CD4-positive, alpha-beta T cell (primary cell): Measurements from ENCODE around the gene BAZ1B. TPM values are rescaled to one million over a fixed set of nuclear protein-coding genes. Genes with fewer than 3 reads are reported as not detected.

Experiments
- ATAC-seq: fragments of 200-7000 bp; cut with Tn5 transposase; one replicate; pipeline ENCODE4 v1.10.0; 2022; ENCODE audit warnings: mild to moderate bottlenecking; ENCODE audit not compliant: poor library complexity
- CTCF ChIA-PET: fragments of 350-600 bp; sonication (Branson Sonifier 250); formaldehyde crosslinking; loops from one replicate; lab custom pipeline; 2021; ENCODE audit warnings: antibody characterized with exemption, inconsistent platforms; lab: Charles Lee
- POLR2A ChIA-PET: fragments of 350-600 bp; sonication (Branson Sonifier 250); formaldehyde crosslinking; loops from one replicate; lab custom pipeline; 2021; ENCODE audit warnings: antibody characterized with exemption, inconsistent platforms; lab: Charles Lee
- DNase-seq, 14 experiments: peaks; one replicate each; pipeline ENCODE4 v3.0.0-alpha.2; 2013 to 2020; ENCODE audit warnings: mixed read lengths in 2 of 14
- H3K27ac ChIP-seq, 2 donors: one replicate each; pipeline versions ENCODE4 v1.5.1 to v1.7.0; 2013; ENCODE audit warnings: low read length in 2 of 2, low read depth in 1 of 2, mild to moderate bottlenecking in 1 of 2
- H3K27me3 ChIP-seq, 2 experiments: 1 replicate in 1 of 2; 2 replicates in 1 of 2; pipeline versions ENCODE4 v1.6.1 to v1.7.0; 2013; ENCODE audit warnings: low read length in 2 of 2, control low read depth in 1 of 2, mild to moderate bottlenecking in 1 of 2, moderate library complexity in 1 of 2; ENCODE audit not compliant: insufficient read depth in 2 of 2, control insufficient read depth in 1 of 2
- H3K36me3 ChIP-seq: one replicate; pipeline ENCODE4 v1.6.1; 2013; ENCODE audit warnings: low read length, control low read depth; ENCODE audit not compliant: insufficient read depth
- H3K4me1 ChIP-seq: one replicate; pipeline ENCODE4 v1.6.1; 2013; ENCODE audit warnings: low read length, control low read depth; ENCODE audit not compliant: insufficient read depth
- H3K4me3 ChIP-seq: one replicate; pipeline ENCODE4 v1.5.1; 2013; ENCODE audit warnings: mild to moderate bottlenecking, low read length, moderate library complexity
- H3K9me3 ChIP-seq, 2 experiments: 1 replicate in 1 of 2; 2 replicates in 1 of 2; pipeline versions ENCODE4 v1.6.1 to v1.7.0; 2013; ENCODE audit warnings: low read length in 2 of 2, mild to moderate bottlenecking in 2 of 2, control low read depth in 1 of 2, moderate library complexity in 1 of 2; ENCODE audit not compliant: control insufficient read depth in 1 of 2, insufficient read depth in 1 of 2
- H3K27ac Mint-ChIP-seq: one replicate; pipeline ENCODE4 v1.8.0; 2020; ENCODE audit warnings: mixed read lengths
- H3K27me3 Mint-ChIP-seq: one replicate; pipeline ENCODE4 v1.8.0; 2021; ENCODE audit warnings: mixed read lengths
- H3K36me3 Mint-ChIP-seq: one replicate; pipeline ENCODE4 v1.8.0; 2021; ENCODE audit warnings: low read depth, mixed read lengths
- H3K4me1 Mint-ChIP-seq: one replicate; pipeline ENCODE4 v1.8.0; 2021; ENCODE audit warnings: low read depth, mixed read lengths
- H3K4me3 Mint-ChIP-seq: one replicate; pipeline ENCODE4 v1.8.0; 2020; ENCODE audit warnings: mild to moderate bottlenecking, mixed read lengths
- H3K9me3 Mint-ChIP-seq: one replicate; pipeline ENCODE4 v1.8.0; 2020; ENCODE audit warnings: mixed read lengths
- intact Hi-C, 2 experiments: fragments of 100-400 bp; cut with DNase I in 1 of 2; cut with micrococcal nuclease in 1 of 2; formaldehyde crosslinking; loops; one replicate each; pipeline versions ENCODE4 v1.15.1 to v1.9.0; 2023 to 2025; cut with DNase I, micrococcal nuclease
- total RNA-seq, 174 experiments: library from RNA in 2 of 174; stranded (reverse) in 2 of 174; gene quantifications; one replicate each; pipeline ENCODE4 v1.2.3 and lab custom pipeline; 2021 to 2026
- TF ChIP-seq, protein P1 (sequence below): fragments of 200-600 bp; IDR thresholded peaks from one replicate; pipeline ENCODE4 v1.8.0; 2022; ENCODE audit warnings: antibody characterized with exemption, mild to moderate bottlenecking

The BAZ1B gene
- total RNA-seq, 2 experiments from 2014 or later = 32.8 to 35.5 TPM

DNA sequence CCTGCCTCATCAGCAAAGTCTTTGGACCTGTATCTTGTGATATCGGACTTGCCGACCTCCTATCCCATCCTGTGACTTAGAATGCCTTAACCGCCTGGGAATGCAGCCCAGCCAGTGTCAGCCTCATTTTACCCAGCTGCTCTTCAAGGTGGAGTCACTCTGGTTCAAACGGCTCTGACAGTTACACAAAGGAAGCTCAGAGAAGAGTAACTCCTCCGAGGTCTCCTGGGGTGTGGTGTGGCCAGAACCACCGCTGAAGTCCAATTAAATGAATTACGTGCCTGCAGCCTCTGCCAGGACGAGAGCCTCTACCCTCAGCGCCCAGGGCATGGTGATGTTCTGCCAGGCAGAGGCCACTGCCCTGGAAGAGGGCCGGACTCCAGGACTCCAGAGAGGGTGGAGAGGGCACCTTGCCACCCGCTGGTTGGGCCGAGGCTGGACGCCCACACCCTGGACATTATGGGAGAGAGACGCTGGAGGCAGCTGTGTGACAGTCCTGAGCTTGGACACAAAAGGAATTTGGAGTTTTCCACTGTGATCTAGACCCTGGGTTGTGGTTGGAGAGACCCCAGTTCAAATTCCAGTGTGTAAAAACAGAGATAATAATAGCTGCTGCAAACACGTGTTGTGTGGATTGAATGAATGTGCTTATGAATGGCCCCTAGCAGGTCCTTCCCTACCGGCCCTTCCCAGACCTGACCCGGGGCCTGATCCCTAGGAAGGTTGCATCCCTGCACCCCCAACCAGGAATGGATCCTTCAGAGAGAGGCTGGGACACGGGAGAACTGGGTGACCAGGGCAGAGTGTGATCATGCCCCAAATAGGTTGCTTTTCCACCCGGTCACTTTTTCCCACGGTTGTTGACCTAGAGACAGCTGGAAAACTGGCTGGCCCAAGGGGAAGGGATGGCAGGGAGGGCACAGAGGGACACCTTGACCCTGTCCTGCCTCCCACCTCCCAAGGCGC lies 126.3 kb downstream of the BAZ1B start:
- no peaks in the 10 kb centered on the region for H3K9me3 ChIP-seq
- H3K27me3 Mint-ChIP-seq = peaks cover 5% of the 10 kb centered on the region

DNA sequence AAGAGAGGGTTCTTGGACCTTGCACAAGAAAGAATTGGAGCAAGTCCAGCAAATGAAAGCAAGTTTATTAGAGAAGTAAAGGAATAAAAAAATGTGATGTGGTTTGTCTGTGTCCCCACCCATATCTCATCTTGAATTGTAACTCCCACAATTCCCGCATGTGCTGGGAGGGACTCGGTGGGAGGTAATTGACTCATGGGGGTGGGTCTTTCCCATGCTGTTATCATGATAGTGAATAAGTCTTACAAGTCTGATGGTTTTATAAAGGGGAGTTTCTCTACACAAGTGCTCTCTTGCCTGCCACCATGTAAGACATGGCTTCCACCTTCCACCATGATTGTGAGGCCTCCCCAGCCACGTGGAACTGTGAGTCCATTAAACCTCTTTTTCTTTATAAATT lies 127.7 kb downstream of the BAZ1B start:
- Histone ChIP-seq H3K27me3 (no peaks in the 10 kb centered on the region), H3K4me1 (no peaks in the 10 kb centered on the region), H3K4me3 (no peak overlapping the region), H3K27ac (no peak overlapping the region), H3K9me3 (peaks cover 6% of the 10 kb centered on the region in 2 experiments), H3K36me3 (no peaks in the 10 kb centered on the region)
- Mint-ChIP-seq H3K4me3 (no peak overlapping the region), H3K27ac (no peak overlapping the region), H3K27me3 (peaks cover 5% of the 10 kb centered on the region), H3K4me1 (no peaks in the 10 kb centered on the region), H3K9me3 (peaks cover 4% of the 10 kb centered on the region), H3K36me3 (no peaks in the 10 kb centered on the region)
- CTCF ChIA-PET = no interaction called here
- DNase-seq (no peak), ATAC-seq (no peak)
- POLR2A ChIA-PET = no interaction called here
- intact Hi-C loops = no loop called here
- TF ChIP-seq, protein P1, sequence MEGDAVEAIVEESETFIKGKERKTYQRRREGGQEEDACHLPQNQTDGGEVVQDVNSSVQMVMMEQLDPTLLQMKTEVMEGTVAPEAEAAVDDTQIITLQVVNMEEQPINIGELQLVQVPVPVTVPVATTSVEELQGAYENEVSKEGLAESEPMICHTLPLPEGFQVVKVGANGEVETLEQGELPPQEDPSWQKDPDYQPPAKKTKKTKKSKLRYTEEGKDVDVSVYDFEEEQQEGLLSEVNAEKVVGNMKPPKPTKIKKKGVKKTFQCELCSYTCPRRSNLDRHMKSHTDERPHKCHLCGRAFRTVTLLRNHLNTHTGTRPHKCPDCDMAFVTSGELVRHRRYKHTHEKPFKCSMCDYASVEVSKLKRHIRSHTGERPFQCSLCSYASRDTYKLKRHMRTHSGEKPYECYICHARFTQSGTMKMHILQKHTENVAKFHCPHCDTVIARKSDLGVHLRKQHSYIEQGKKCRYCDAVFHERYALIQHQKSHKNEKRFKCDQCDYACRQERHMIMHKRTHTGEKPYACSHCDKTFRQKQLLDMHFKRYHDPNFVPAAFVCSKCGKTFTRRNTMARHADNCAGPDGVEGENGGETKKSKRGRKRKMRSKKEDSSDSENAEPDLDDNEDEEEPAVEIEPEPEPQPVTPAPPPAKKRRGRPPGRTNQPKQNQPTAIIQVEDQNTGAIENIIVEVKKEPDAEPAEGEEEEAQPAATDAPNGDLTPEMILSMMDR = no peak

More for the DNA sequence above, 126.3 kb downstream of the BAZ1B start:
- CTCF ChIA-PET = no interaction called here
- Mint-ChIP-seq H3K4me1 (no peaks in the 10 kb centered on the region), H3K27ac (no peak overlapping the region), H3K36me3 (no peaks in the 10 kb centered on the region), H3K9me3 (no peaks in the 10 kb centered on the region), H3K4me3 (no peak overlapping the region)
- no peaks in the 10 kb centered on the region for H3K4me1 ChIP-seq
- ATAC-seq = no peak
- POLR2A ChIA-PET = no interaction called here
- no peak overlapping the region for H3K27ac ChIP-seq
- TF ChIP-seq, protein P1 = no peak
- no peaks in the 10 kb centered on the region for H3K36me3 ChIP-seq
- intact Hi-C loops = no loop called here
- DNase-seq = no peak
- no peaks in the 10 kb centered on the region for H3K27me3 ChIP-seq
- no peak overlapping the region for H3K4me3 ChIP-seq

DNA sequence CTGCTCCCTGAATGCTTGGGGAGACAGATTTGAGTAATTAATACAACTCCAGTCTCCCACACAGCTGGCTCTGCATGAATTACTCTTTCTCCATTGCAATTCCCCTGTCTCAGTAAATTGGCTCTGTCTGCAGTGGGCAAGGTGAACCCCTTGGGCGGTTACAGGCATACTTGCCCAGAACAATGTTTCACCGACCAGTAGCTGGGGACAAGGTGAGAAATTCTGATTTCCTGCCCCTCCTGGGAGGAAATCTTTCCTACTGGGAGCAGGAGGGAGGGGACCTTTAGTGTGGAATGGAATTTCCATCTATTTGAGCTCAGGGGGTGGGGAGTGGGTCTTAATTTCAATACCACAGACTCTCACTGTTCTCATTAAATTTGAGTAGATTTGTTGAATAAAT lies 130.7 kb downstream of the BAZ1B start:
- DNase-seq (no peak), ATAC-seq (no peak)
- H3K4me1 Mint-ChIP-seq = no peaks in the 10 kb centered on the region
- H3K4me1 ChIP-seq = no peaks in the 10 kb centered on the region
- peaks cover 22 to 26% of the 10 kb centered on the region in 2 experiments for H3K9me3 ChIP-seq
- H3K27me3 ChIP-seq = no peaks in the 10 kb centered on the region
- no peak overlapping the region for H3K27ac Mint-ChIP-seq
- H3K4me3 ChIP-seq = no peak overlapping the region
- H3K36me3 Mint-ChIP-seq = no peaks in the 10 kb centered on the region
- no peak overlapping the region for H3K27ac ChIP-seq
- ChIA-PET CTCF (no interaction called here), POLR2A (no interaction called here)
- H3K36me3 ChIP-seq = no peaks in the 10 kb centered on the region
- TF ChIP-seq, protein P1 = no peak
- intact Hi-C loops = no loop called here
- H3K4me3 Mint-ChIP-seq = no peak overlapping the region
- H3K9me3 Mint-ChIP-seq = peaks cover 10% of the 10 kb centered on the region
- H3K27me3 Mint-ChIP-seq = peaks cover 5% of the 10 kb centered on the region

Other genes with a start within 250 kb of the BAZ1B start
- 10 to 100 TPM; 31.2 to 32.6 TPM for gene NSUN5, start 213.5 kb downstream of the BAZ1B start, total RNA-seq
- under 1 TPM in 1 of 2 experiments, not detected in 1; 0.17 TPM for gene TRIM50, start 194.2 kb downstream of the BAZ1B start, total RNA-seq
- gene FKBP6, start 194.1 kb downstream of the BAZ1B start, total RNA-seq = not detected
- gene FZD9, start 88.5 kb downstream of the BAZ1B start, total RNA-seq = not detected
- gene BCL7B, start 35.4 kb upstream of the BAZ1B start, total RNA-seq = 100 to 1,000 TPM; 102 TPM
- gene TBL2, start 56.3 kb upstream of the BAZ1B start, total RNA-seq = 10 to 100 TPM; 25.2 to 27.2 TPM
- not detected for gene MLXIPL, start 102.2 kb upstream of the BAZ1B start, total RNA-seq
- gene VPS37D, start 145.5 kb upstream of the BAZ1B start, total RNA-seq = under 1 TPM; 0.81 to 0.96 TPM
- gene DNAJC30, start 161.2 kb upstream of the BAZ1B start, total RNA-seq = 10 to 100 TPM; 14.0 to 14.4 TPM
- gene BUD23, start 161.3 kb upstream of the BAZ1B start, total RNA-seq = 100 to 1,000 TPM in 1 of 2 experiments, 10 to 100 TPM in 1; 96.1 to 103 TPM
- 10 to 100 TPM; 15.5 to 20.7 TPM for gene STX1A, start 197.4 kb upstream of the BAZ1B start, total RNA-seq
- gene ABHD11, start 216.5 kb upstream of the BAZ1B start, total RNA-seq = 10 to 100 TPM in 1 of 2 experiments, 1 to 10 TPM in 1; 8.5 to 11.5 TPM
- gene CLDN3, start 248.0 kb upstream of the BAZ1B start, total RNA-seq = not detected